ENCODE measurements around the gene IGFBP5.
A peak's percentile ranks its signal among the peaks of the same experiment; 100 is the strongest.

The IGFBP5 gene

DNA sequence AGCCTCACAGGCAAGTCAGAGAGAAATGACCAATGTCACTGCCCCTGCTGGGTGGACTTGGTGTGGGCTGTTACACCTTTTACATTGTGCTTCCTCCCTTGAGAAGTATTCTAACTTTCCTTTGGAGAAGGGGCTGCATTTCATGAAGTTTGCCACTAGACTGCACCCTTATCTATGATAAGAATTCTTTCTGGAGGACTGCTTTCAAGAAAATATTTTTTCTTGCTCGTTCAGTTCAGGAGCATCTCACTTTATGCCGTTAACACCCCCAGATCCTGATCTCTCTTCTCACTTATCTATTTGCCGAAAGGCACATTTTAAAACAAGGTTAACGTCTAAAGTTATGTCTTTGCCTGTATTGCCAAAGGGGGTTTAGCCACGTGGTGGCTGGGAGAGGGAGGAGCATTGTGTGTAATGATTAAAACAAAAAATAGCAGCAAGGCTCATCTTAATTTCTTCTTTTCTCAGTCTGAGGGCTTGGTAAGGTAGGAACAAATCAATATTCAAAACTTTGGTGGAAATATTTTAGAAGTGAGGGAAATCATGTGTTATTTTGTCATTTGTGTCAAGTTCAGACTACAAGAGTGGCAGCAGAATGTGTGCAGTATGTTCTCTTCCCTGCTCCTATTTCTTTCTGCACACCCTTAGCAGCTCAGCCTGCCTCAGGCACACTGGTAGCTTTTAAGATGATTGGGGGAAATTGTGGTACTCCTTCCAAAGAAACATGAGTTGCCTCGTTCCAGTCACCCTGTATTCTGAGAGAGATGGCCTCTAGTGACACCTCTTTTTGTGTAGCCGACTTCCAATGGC, 1.6 kb upstream of the IGFBP5 start:
- H3K27me3 ChIP-seq (replicated peaks) = no peaks in the 10 kb centered on the region
- no peak overlapping the region for H3K4me3 ChIP-seq (ENCODE audit: low read depth, low read length)
- no peak overlapping the region for H3K27ac ChIP-seq
- TF ChIP-seq, protein P1, sequence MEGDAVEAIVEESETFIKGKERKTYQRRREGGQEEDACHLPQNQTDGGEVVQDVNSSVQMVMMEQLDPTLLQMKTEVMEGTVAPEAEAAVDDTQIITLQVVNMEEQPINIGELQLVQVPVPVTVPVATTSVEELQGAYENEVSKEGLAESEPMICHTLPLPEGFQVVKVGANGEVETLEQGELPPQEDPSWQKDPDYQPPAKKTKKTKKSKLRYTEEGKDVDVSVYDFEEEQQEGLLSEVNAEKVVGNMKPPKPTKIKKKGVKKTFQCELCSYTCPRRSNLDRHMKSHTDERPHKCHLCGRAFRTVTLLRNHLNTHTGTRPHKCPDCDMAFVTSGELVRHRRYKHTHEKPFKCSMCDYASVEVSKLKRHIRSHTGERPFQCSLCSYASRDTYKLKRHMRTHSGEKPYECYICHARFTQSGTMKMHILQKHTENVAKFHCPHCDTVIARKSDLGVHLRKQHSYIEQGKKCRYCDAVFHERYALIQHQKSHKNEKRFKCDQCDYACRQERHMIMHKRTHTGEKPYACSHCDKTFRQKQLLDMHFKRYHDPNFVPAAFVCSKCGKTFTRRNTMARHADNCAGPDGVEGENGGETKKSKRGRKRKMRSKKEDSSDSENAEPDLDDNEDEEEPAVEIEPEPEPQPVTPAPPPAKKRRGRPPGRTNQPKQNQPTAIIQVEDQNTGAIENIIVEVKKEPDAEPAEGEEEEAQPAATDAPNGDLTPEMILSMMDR (IDR thresholded peaks at IDR 0.05; ENCODE audit: low read depth, low read length, missing control alignments) = peak; percentile 74
- peak; percentile 29 for DNase-seq
- in situ Hi-C loops (cut with HindIII; ENCODE audit: low pct_ligation_motif_present, low sequenced_read_pairs) = loop anchor here (25.0 kb wide), 1 partner anchor 815 kb away; no protein-coding TSS in a partner anchor
- no peaks in the 10 kb centered on the region for H3K36me3 ChIP-seq (replicated peaks)

DNA sequence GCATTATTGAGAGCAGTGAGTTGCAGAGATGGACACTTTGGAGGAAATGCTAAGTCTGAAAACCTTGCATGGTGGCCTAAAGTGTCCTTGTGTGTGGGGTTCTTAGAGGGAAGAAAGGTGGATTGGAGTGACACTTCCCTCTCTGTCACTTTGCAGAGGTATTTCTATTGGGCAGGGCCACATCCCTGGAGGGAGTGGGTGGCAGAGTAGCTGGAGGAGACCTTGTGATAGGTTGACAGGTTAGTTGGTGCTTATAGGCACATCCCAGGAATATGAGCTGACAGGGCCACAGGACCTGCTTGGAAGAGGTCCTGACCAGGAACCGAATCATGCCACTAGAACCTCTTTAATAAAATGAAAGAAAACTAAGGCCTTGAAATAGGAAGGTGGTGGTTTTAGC, 972 bp upstream of the IGFBP5 start:
- TF ChIP-seq, protein P1 (IDR thresholded peaks at IDR 0.05; ENCODE audit: low read depth, low read length, missing control alignments) = no peak
- no peak for DNase-seq
- in situ Hi-C loops (cut with HindIII; ENCODE audit: low pct_ligation_motif_present, low sequenced_read_pairs) = loop anchor here (25.0 kb wide), 1 partner anchor 816 kb away; no protein-coding TSS in a partner anchor
- Histone ChIP-seq H3K27me3 (replicated peaks) (no peaks in the 10 kb centered on the region), H3K36me3 (replicated peaks) (no peaks in the 10 kb centered on the region), H3K27ac (no peak overlapping the region), H3K4me3 (ENCODE audit: low read depth, low read length) (no peak overlapping the region)

DNA sequence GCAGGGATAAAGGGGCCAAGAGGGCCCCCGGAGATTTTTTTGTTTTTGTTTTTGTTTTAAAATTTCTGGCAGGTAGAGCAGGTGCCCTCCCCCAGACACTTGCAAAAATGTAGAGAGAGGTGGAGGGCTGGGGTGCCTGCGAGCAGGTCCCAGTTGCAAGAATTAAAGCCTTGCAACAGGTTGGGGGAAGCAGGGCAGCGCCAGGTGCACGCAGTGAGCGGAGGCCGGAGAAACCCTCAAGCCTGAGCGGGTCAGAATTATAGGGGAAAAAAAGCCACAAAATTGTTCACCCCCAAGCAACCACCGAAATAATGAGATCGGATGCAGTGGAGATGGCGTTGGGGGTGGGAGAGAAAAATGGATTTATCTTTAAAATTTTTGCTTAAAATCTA, 527 bp downstream of the IGFBP5 start:
- H3K36me3 ChIP-seq (replicated peaks) = no peaks in the 10 kb centered on the region
- H3K27me3 ChIP-seq (replicated peaks) = no peaks in the 10 kb centered on the region
- H3K4me3 ChIP-seq (ENCODE audit: low read depth, low read length) = peak overlapping the region; percentile 50
- in situ Hi-C loops (cut with HindIII; ENCODE audit: low pct_ligation_motif_present, low sequenced_read_pairs) = loop anchor here (25.0 kb wide), 1 partner anchor 817 kb away; no protein-coding TSS in a partner anchor
- DNase-seq = no peak
- TF ChIP-seq, protein P1 (IDR thresholded peaks at IDR 0.05; ENCODE audit: low read depth, low read length, missing control alignments) = no peak
- no peak overlapping the region for H3K27ac ChIP-seq

DNA sequence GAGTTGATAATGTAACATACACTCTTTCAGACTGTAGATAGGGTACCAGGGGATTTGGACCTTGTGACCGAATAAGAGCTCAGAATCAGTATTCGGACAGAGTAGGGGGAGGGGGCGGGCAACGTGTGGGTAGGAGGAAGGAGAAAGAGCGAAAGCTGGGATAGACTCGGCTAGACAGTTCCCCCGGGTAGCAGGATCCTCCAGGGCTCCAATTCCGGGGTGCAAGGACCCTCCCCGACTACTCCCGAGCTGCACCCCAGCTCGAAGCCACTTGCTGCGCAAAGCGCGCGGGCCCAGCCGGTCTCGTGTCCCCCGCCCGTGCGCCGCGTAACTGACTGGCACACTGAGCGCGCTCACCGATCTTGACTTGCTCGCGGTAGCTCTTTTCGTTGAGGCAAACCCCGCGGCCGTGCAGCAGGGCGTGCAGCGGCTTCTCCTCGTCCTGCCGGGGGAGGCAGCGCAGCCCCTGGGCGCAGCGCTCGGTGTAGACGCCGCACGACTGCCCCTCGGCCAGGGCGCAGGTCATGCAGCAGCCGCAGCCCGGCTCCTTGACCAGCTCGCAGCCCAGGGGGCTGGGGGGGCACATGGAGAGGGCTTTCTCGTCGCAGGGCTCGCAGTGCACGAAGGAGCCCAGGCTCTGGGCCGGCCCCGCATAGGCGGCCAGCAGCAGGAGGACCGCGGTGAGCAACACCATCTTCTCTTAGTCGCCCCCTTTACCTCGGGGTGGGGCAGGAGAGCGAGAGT, 1.1 kb downstream of the IGFBP5 start:
- no peak overlapping the region for H3K27ac ChIP-seq
- in situ Hi-C loops (cut with HindIII; ENCODE audit: low pct_ligation_motif_present, low sequenced_read_pairs) = loop anchor here (25.0 kb wide), 1 partner anchor 818 kb away; no protein-coding TSS in a partner anchor
- peak overlapping the region; percentile 50 for H3K4me3 ChIP-seq (ENCODE audit: low read depth, low read length)
- TF ChIP-seq, protein P1 (IDR thresholded peaks at IDR 0.05; ENCODE audit: low read depth, low read length, missing control alignments) = no peak
- no peaks in the 10 kb centered on the region for H3K27me3 ChIP-seq (replicated peaks)
- H3K36me3 ChIP-seq (replicated peaks) = no peaks in the 10 kb centered on the region
- peak; percentile 32 for DNase-seq

DNA sequence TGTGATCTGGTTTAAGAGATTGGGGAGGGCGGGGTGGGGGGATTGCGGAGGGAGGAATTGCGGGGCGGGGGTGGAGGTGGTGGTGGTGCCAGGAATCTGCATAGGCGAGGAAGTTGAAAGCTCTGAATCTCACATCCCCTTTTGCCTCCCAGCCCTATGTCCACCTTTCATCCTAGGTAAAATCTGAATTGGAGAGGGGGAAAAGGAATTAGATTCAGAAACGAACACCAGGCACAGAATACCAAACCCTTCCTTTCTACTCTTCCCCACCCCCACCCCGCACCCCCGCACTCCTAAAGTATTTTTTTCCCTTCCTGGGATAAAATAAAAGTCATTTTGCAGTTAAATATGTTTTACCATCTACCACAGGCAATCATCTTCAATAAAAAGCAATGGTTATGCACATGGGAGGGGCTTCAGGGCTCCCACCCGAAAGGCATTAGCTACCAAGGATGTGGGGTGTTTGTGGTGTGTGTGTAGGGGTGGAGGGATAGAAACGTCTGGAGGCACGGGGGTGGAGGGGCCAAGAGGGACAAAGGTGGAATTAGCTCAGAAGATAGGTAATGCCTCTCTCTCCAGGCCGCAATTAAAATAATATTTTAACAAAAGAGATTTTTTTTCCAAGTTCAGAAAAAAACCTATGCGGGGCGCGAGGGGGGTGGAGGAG, 1.8 kb downstream of the IGFBP5 start:
- TF ChIP-seq, protein P1 (IDR thresholded peaks at IDR 0.05; ENCODE audit: low read depth, low read length, missing control alignments) = no peak
- Histone ChIP-seq H3K27ac (no peak overlapping the region), H3K36me3 (replicated peaks) (no peaks in the 10 kb centered on the region), H3K4me3 (ENCODE audit: low read depth, low read length) (peak overlapping the region; percentile 50), H3K27me3 (replicated peaks) (no peaks in the 10 kb centered on the region)
- no peak for DNase-seq
- in situ Hi-C loops (cut with HindIII; ENCODE audit: low pct_ligation_motif_present, low sequenced_read_pairs) = loop anchor here (25.0 kb wide), 1 partner anchor 819 kb away; no protein-coding TSS in a partner anchor

Data from brain microvascular endothelial cell (primary cell).